SU-DHL-6 (cell line): ENCODE measurements around the gene YBX2.
"Not testable (repeated sequence)": the region's sequence is repeated elsewhere in the genome, so short reads cannot be mapped to it uniquely, and the experiment has no call there.

Experiments
- H2AFZ ChIP-seq: fragments of 200-600 bp; sonication (generic); 2 replicates; pipeline ENCODE4 v1.6.1; 2014; ENCODE audit warnings: low read depth, mild to moderate bottlenecking, moderate library complexity, mixed read lengths, antibody characterized with exemption, low read length; ENCODE audit not compliant: severe bottlenecking
- H3F3A ChIP-seq: fragments of 200-600 bp; shearing (Covaris generic); 2 replicates; pipeline ENCODE4 v1.6.0; 2016; ENCODE audit warnings: antibody characterized with exemption, mild to moderate bottlenecking; ENCODE audit not compliant: insufficient read depth
- H3K27ac ChIP-seq: fragments of 200-600 bp; sonication (generic); 2 replicates; pipeline ENCODE4 v1.5.1; 2016; ENCODE audit warnings: low read depth, mild to moderate bottlenecking, low read length, moderate library complexity, mixed read lengths
- H3K27me3 ChIP-seq: fragments of 200-600 bp; sonication (generic), shearing (Covaris generic); 2 replicates; pipeline ENCODE4 v1.6.0; 2014; ENCODE audit warnings: mild to moderate bottlenecking, low read length
- H3K36me3 ChIP-seq: fragments of 200-600 bp; sonication (generic); 2 replicates; pipeline ENCODE4 v1.6.1; 2014; ENCODE audit warnings: mild to moderate bottlenecking, low read length, mixed read lengths
- H3K4me2 ChIP-seq: fragments of 300-600, 200-600 bp; shearing (Covaris generic), sonication (generic); 2 replicates; pipeline ENCODE4 v1.6.0; 2014; ENCODE audit warnings: low read length, low read depth, mild to moderate bottlenecking; ENCODE audit not compliant: poor library complexity, severe bottlenecking
- H3K4me3 ChIP-seq: fragments of 200-600 bp; sonication (generic); 2 replicates; pipeline ENCODE4 v1.5.1; 2014; ENCODE audit warnings: antibody characterized with exemption, low read length, mild to moderate bottlenecking, mixed read lengths; ENCODE audit not compliant: insufficient read depth, poor library complexity, severe bottlenecking
- H3K79me2 ChIP-seq: fragments of 200-600 bp; sonication (generic); 2 replicates; pipeline ENCODE4 v1.6.1; 2014; ENCODE audit warnings: mild to moderate bottlenecking, low read length, moderate library complexity; ENCODE audit not compliant: insufficient read depth
- H3K9ac ChIP-seq: fragments of 200-600 bp; sonication (generic); 2 replicates; pipeline ENCODE4 v1.7.0; 2014; ENCODE audit warnings: mild to moderate bottlenecking, low read length
- H3K9me2 ChIP-seq: fragments of 200-600 bp; sonication (generic); replicated peaks from 2 replicates; pipeline ENCODE4 v1.6.1; 2014; ENCODE audit warnings: low read length; ENCODE audit not compliant: insufficient read depth
- H3K9me3 ChIP-seq: fragments of 200-600 bp; sonication (generic); 2 replicates; pipeline ENCODE4 v1.6.1; 2014; ENCODE audit warnings: low read length, mixed read lengths; ENCODE audit not compliant: insufficient read depth
- H4K20me1 ChIP-seq: fragments of 200-600 bp; sonication (generic); 2 replicates; pipeline ENCODE4 v1.6.1; 2014; ENCODE audit warnings: low read depth, mild to moderate bottlenecking, antibody characterized with exemption, low read length, moderate library complexity, mixed read lengths
- CTCF ChIP-seq: fragments of 200-600 bp; sonication (generic); IDR thresholded peaks from one replicate; pipeline ENCODE4 v1.5.1; 2017; ENCODE audit warnings: antibody characterized with exemption, mild to moderate bottlenecking, low read length, moderate library complexity; ENCODE audit not compliant: insufficient read depth, poor library complexity, severe bottlenecking
- EZH2phosphoT487 ChIP-seq: fragments of 200-600 bp; sonication (generic), shearing (Covaris generic); conservative IDR thresholded peaks from 2 replicates; pipeline ENCODE4 v1.6.1; 2018; ENCODE audit warnings: mild to moderate bottlenecking, antibody characterized with exemption, low read length, moderate library complexity, mixed read lengths

The YBX2 gene

GRCh38 chr17:7340179-7340578 is 45.7 kb upstream of the YBX2 start:
- no peak overlapping the region for H3K4me2 ChIP-seq

GRCh38 chr17:7337600-7337999 is 43.2 kb upstream of the YBX2 start:
- not testable (repeated sequence) for H3F3A ChIP-seq, H3K9me2 ChIP-seq, H3K36me3 ChIP-seq, H3K9me3 ChIP-seq, H2AFZ ChIP-seq, H4K20me1 ChIP-seq, H3K27me3 ChIP-seq
- Histone ChIP-seq H3K4me3 (peak overlapping the region; percentile 75), H3K27ac (peak overlapping the region; percentile 79), H3K9ac (peak overlapping the region; percentile 86), H3K4me2 (peak overlapping the region; percentile 87), H3K79me2 (peaks cover 12% of the 10 kb centered on the region; the same call in 1 of the 2 replicates)

More at GRCh38 chr17:7340179-7340578, 45.7 kb upstream of the YBX2 start:
- Histone ChIP-seq H3K27me3 (no peaks in the 10 kb centered on the region), H3F3A (peaks cover 9% of the 10 kb centered on the region; the same call in 1 of the 2 replicates), H3K36me3 (no peaks in the 10 kb centered on the region; the same call in 1 of the 2 replicates), H3K79me2 (peaks cover 12% of the 10 kb centered on the region; the same call in 1 of the 2 replicates), H2AFZ (no peak overlapping the region), H3K9me3 (no peaks in the 10 kb centered on the region), H3K27ac (no peak overlapping the region), H3K9ac (no peak overlapping the region), H3K4me3 (no peak overlapping the region), H4K20me1 (no peaks in the 10 kb centered on the region), H3K9me2 (no peaks in the 10 kb centered on the region)
- TF ChIP-seq CTCF (no peak), EZH2phosphoT487 (no peak)

GRCh38 chr17:7336240-7337175 is 42.1 kb upstream of the YBX2 start, which contains the start of gene ACAP1:
ACAP1 (plus strand) TSS chr17:7336529; CDS start chr17:7336735, 206 bp downstream.
- Histone ChIP-seq H3K9ac (peak within 1 kb of the TSS; percentile 86), H3K27ac (peak within 1 kb of the TSS; percentile 79), H4K20me1 (no peaks in the 10 kb centered on the region), H3K36me3 (no peaks in the 10 kb centered on the region; the same call in 1 of the 2 replicates), H3K79me2 (peaks cover 12% of the 10 kb centered on the region; the same call in 1 of the 2 replicates), H3K9me2 (no peaks in the 10 kb centered on the region), H3K4me3 (peak within 1 kb of the TSS; percentile 75), H2AFZ (peak within 1 kb of the TSS; percentile 55), H3K9me3 (no peaks in the 10 kb centered on the region), H3K27me3 (no peaks in the 10 kb centered on the region), H3K4me2 (peak within 1 kb of the TSS; percentile 87), H3F3A (peaks cover 9% of the 10 kb centered on the region; the same call in 1 of the 2 replicates)
- TF ChIP-seq CTCF (no peak), EZH2phosphoT487 (no peak)

- H3K36me3 ChIP-seq, H3K27me3 ChIP-seq, H3F3A ChIP-seq, H3K9me3 ChIP-seq, H3K9me2 ChIP-seq, H4K20me1 ChIP-seq: not testable (repeated sequence)
- peak overlapping the region; percentile 86 for H3K9ac ChIP-seq
- H2AFZ ChIP-seq: peak overlapping the region; percentile 55
- peak overlapping the region; percentile 87 for H3K4me2 ChIP-seq
- peak overlapping the region; percentile 79; the same call in 1 of the 2 replicates for H3K27ac ChIP-seq
- peaks cover 12% of the 10 kb centered on the region; the same call in 1 of the 2 replicates for H3K79me2 ChIP-seq
- peak overlapping the region; percentile 75 for H3K4me3 ChIP-seq
Measured at GRCh38 chr17:7335765-7336164, 41.3 kb upstream of the YBX2 start.
